VCaP (cell line): Measurements from ENCODE around the gene ROR1.
A peak's percentile ranks its signal among the peaks of the same experiment; 100 is the strongest.

Experiments used
- H3K27ac ChIP-seq: fragments of 450-650 bp; 2 replicates; pipeline ENCODE4 v1.5.1; 2017
- TF ChIP-seq, protein P1 (sequence below): fragments of 450-650 bp; conservative IDR thresholded peaks from 2 replicates; pipeline ENCODE4 v1.5.1; 2017; ENCODE audit warnings: mild to moderate bottlenecking, moderate library complexity

Gene ROR1

DNA sequence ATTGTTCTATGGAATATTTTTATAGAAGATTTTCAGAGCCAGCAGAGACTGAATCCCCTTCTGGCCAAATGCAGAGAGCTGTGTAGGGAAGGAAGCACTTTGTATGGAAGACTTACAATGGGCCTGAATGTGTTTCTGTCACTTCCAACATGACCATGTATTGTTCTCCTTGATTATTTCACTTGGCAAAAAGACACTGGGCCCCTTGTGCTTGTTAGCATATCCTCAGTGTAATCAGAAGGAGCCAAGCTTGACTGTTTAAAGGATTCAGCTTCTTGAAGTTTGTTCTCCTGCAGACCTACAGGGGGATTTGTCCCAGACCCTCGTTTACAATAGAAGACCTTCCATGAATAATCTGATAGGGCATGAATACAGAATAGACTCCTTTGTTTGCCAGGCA is 381.5 kb downstream of the ROR1 start:
- H3K27ac ChIP-seq: no peak overlapping the region
- TF ChIP-seq, protein P1, sequence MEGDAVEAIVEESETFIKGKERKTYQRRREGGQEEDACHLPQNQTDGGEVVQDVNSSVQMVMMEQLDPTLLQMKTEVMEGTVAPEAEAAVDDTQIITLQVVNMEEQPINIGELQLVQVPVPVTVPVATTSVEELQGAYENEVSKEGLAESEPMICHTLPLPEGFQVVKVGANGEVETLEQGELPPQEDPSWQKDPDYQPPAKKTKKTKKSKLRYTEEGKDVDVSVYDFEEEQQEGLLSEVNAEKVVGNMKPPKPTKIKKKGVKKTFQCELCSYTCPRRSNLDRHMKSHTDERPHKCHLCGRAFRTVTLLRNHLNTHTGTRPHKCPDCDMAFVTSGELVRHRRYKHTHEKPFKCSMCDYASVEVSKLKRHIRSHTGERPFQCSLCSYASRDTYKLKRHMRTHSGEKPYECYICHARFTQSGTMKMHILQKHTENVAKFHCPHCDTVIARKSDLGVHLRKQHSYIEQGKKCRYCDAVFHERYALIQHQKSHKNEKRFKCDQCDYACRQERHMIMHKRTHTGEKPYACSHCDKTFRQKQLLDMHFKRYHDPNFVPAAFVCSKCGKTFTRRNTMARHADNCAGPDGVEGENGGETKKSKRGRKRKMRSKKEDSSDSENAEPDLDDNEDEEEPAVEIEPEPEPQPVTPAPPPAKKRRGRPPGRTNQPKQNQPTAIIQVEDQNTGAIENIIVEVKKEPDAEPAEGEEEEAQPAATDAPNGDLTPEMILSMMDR: no peak

DNA sequence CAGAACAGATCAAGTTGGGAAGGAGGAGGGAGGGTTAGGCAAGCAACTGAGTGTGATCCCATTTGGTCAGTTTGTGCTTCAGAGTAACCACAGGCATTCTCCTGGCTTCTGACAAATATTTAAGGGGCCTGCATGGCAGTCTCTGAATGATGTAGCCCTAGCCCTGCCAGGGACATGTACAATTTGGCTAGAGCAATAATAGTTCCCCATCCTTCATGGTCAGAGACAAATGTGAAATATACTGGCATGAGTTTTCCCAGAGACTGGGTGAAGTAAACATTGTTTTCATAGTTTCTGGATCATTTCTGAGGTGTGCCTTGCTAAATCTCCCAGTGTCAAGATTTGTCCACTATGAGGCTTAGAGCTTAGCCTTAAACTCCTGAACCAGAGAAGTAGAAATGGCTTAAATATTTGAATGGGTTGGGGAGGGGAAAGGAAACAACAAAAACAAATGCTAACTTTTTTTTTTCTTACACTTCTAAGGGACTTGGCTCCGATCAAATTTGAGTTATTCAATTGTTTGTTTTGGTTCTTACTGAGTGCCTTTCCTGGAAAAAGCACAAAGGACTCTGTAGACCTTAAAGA is 387.6 kb downstream of the ROR1 start:
- TF ChIP-seq, protein P1: no peak
- H3K27ac ChIP-seq: peak overlapping the region; percentile 55

GRCh38 chr1:64162151-64162550 is 388.3 kb downstream of the ROR1 start:
- H3K27ac ChIP-seq: peak overlapping the region; percentile 55
- TF ChIP-seq, protein P1: no peak

- TF ChIP-seq, protein P1: no peak
Measured at GRCh38 chr1:64162804-64163203, 389.0 kb downstream of the ROR1 start.

DNA sequence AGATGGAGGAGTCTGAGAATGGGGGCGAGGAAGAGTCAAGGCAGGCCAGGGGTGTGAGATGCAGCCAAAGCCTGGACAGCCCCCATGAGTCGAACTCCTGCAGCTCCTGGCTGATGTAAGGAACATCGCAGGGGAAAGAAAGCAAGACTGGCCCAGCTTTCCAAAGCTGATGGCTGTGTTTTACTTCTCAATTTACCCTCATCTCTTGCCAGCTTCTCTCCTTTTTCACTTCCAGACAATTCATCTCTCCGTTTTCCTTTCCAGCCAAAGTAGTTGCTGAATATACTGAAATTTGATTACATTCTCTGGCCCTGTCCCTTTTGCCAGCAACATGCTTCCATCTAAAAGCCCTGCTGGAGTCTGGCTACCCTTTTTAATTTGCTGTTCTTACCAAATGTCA is 389.6 kb downstream of the ROR1 start:
- TF ChIP-seq, protein P1: no peak
- H3K27ac ChIP-seq: no peak overlapping the region; the same call in 1 of the 2 replicates

More at GRCh38 chr1:64162804-64163203, 389.0 kb downstream of the ROR1 start:
- no peak overlapping the region for H3K27ac ChIP-seq

- H3K27ac ChIP-seq: peak overlapping the region; percentile 6; the same call in 1 of the 2 replicates
- TF ChIP-seq, protein P1: peak; percentile 74
Measured at GRCh38 chr1:64163970-64164369, 390.2 kb downstream of the ROR1 start.

DNA sequence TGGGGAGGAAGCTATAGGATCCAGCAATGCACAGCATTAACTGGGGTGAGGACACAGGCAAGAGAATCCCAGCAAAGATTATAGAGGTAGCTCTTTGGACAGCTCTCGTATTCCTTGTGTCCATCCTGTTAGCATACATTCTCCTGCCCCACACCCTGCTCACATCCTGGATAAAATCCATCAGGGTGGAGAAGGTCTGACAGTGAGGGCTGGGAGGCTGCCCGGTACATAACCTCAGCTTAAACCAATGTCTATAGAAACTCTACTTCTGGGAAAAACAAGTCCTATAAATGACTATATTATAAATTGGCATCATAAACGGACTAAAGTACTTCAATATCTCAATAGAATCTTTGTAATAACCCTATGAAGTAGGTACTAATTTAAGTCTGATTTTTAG is 392.8 kb downstream of the ROR1 start:
- TF ChIP-seq, protein P1: no peak
- no peak overlapping the region for H3K27ac ChIP-seq
